HepG2 (cell line): ENCODE measurements around the gene CBY1. TPM values are rescaled to one million over a fixed set of nuclear protein-coding genes. Genes with fewer than 3 reads are reported as not detected.

Experiments used
- HES4 ChIP-seq: sonication (generic); formaldehyde crosslinking; IDR thresholded peaks from 2 replicates; pipeline ENCODE4 v1.9.0; 2021; ENCODE audit warnings: mild to moderate bottlenecking, missing genetic modification reagents, borderline replicate concordance
- PPARG ChIP-seq: conservative IDR thresholded peaks from 2 replicates; pipeline ENCODE4 v1.6.1; 2016; ENCODE audit warnings: missing biosample characterization, missing genetic modification reagents
- PRDM15 ChIP-seq: sonication (generic); formaldehyde crosslinking; IDR thresholded peaks from 2 replicates; pipeline ENCODE4 v1.4.0; 2020; ENCODE audit warnings: missing genetic modification reagents
- RAD21 ChIP-seq: fragments of 450-650 bp; formaldehyde crosslinking; IDR thresholded peaks from 2 replicates; pipeline ENCODE4 v1.5.0; 2020; ENCODE audit warnings: mild to moderate bottlenecking
- RXRB ChIP-seq: IDR thresholded peaks from 2 replicates; pipeline ENCODE4 v1.6.1; 2016; ENCODE audit warnings: borderline replicate concordance, missing genetic modification reagents, missing compliant biosample characterization
- SNAPC2 ChIP-seq: sonication (generic); formaldehyde crosslinking; IDR thresholded peaks from 2 replicates; pipeline ENCODE4 v1.8.1; 2022; ENCODE audit warnings: mild to moderate bottlenecking, missing genetic modification reagents
- SRSF1 ChIP-seq: fragments of 200-400 bp; formaldehyde crosslinking; optimal IDR thresholded peaks from 2 replicates; pipeline ENCODE3; 2017; ENCODE audit warnings: mild to moderate bottlenecking, low read depth, low read length, moderate library complexity
- ZFP62 ChIP-seq: sonication (generic); formaldehyde crosslinking; IDR thresholded peaks from 2 replicates; pipeline ENCODE4 v1.4.0; 2020; ENCODE audit warnings: missing genetic modification reagents
- ZFP91 ChIP-seq: sonication (generic); formaldehyde crosslinking; IDR thresholded peaks from 2 replicates; pipeline ENCODE4 v1.9.0; 2022; ENCODE audit warnings: missing genetic modification reagents, mild to moderate bottlenecking, borderline replicate concordance
- ZKSCAN5 ChIP-seq: sonication (generic); formaldehyde crosslinking; IDR thresholded peaks from 2 replicates; pipeline ENCODE4 v1.5.1; 2020; ENCODE audit warnings: mild to moderate bottlenecking, missing genetic modification reagents
- ZNF205 ChIP-seq: IDR thresholded peaks from 2 replicates; pipeline ENCODE4 v1.6.1; 2018; ENCODE audit warnings: missing biosample characterization, missing genetic modification reagents
- ZNF281 ChIP-seq: sonication (generic); formaldehyde crosslinking; IDR thresholded peaks from 2 replicates; pipeline ENCODE4 v1.4.0; 2020; ENCODE audit warnings: missing genetic modification reagents, borderline replicate concordance
- ZNF766 ChIP-seq: sonication (generic); formaldehyde crosslinking; IDR thresholded peaks from 2 replicates; pipeline ENCODE4 v1.5.0; 2020; ENCODE audit warnings: missing genetic modification reagents, borderline replicate concordance
- ZNF800 ChIP-seq: sonication (generic); formaldehyde crosslinking; IDR thresholded peaks from 2 replicates; pipeline ENCODE4 v1.4.0; 2020; ENCODE audit warnings: missing genetic modification reagents
- ZSCAN20 ChIP-seq: sonication (generic); formaldehyde crosslinking; IDR thresholded peaks from 2 replicates; pipeline ENCODE4 v1.4.0; 2020; ENCODE audit warnings: missing genetic modification reagents, mild to moderate bottlenecking, borderline replicate concordance
- polyA plus RNA-seq, 8 experiments: library from polyadenylated mRNA; depleted of rRNA in 3 of 8; stranded (reverse) in 7 of 8; unstranded in 1 of 8; fragments of >200 nt; fragmentation: Illumina TruSeq in 4 of 8; extraction: Trizol in 4 of 8; gene quantifications; 2 replicates each; pipeline versions ENCODE4 v1.2.1 to v1.2.3, GENCODE V29; 2011 to 2016; ENCODE audit warnings: low read depth in 4 of 8, missing spikeins in 1 of 8, mixed read lengths in 1 of 8; ENCODE audit not compliant: insufficient read depth in 1 of 8
- total RNA-seq, 5 experiments: library from RNA; depleted of rRNA; stranded (reverse); fragments of >200 nt; fragmentation: Illumina TruSeq; extraction: Trizol; gene quantifications; 2 replicates each; pipeline ENCODE4 v1.2.3, GENCODE V29; 2016; ENCODE audit warnings: low read depth in 1 of 5

Gene CBY1
- total and polyA plus RNA-seq, 2 of the 13 experiments (the other 11 are each of a cell fraction or from before 2014, with no cell fraction given), result 19.7 to 20.3 TPM

- TF ChIP-seq ZFP91 (no peak), HES4 (CRISPR knock-in tag) (peak; percentile 65; the same call in 1 of the 2 replicates), ZNF766 (0 out of 2 replicates have a peak, but pooled peaks have one; percentile 28), SRSF1 (no peak), ZNF205 (CRISPR knock-in tag) (no peak), ZSCAN20 (CRISPR knock-in tag) (no peak), ZFP62 (no peak), ZNF800 (CRISPR knock-in tag) (no peak), SNAPC2 (CRISPR knock-in tag) (no peak), PRDM15 (CRISPR knock-in tag) (no peak), ZNF281 (CRISPR knock-in tag) (no peak), RXRB (CRISPR knock-in tag) (no peak), ZKSCAN5 (CRISPR knock-in tag) (no peak), RAD21 (CRISPR knock-in tag) (0 out of 2 replicates have a peak, but pooled peaks have one; percentile 10), PPARG (CRISPR knock-in tag) (no peak)
These were observed 49.9 kb downstream of the CBY1 start (continued) for GRCh38 chr22:38706101-38706900.
